ENCODE data around the gene RAET1E. TPM values are rescaled to one million over a fixed set of nuclear protein-coding genes. Genes with fewer than 3 reads are reported as not detected.

RAET1E gene
- total and polyA plus RNA-seq, 10 donors, result 0.04 to 3.4 (median 1.2) TPM

DNA sequence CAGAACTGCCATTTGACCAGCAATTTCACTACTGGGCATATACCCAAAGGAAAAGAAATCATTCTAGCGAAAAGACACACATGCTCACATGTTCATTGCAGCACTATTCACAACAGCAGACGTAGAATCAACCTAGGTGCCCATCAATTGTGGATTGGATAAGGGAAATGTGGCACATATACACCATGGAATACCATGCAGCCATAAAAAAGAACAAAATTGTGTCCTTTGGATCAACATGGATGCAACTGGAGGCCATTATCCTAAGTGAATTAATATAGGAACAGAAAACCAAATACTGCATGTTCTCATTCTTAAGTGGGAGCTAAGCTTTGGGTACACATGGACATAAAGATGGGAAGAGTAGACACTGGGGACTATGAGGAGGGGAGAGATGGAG, 16.1 kb downstream of the RAET1E start:
- DNase-seq, result no peak
- Histone ChIP-seq H3K4me3 (no peak overlapping the region), H3K27me3 (replicated peaks in 1 of 7) (peaks cover 0 to 38% (median 0%) of the 10 kb centered on the region in 7 donors), H3K27ac (no peak overlapping the region), H3K9me3 (no peaks in the 10 kb centered on the region), H3K4me1 (no peaks in the 10 kb centered on the region), H3K36me3 (no peaks in the 10 kb centered on the region)
- intact Hi-C loops (cut with DNase I; ENCODE audit: low total_unique reads), result no loop called here
- no peak for TF ChIP-seq POLR2AphosphoS5 (IDR thresholded peaks at IDR 0.05)
- TF ChIP-seq POLR2A (IDR thresholded peaks at IDR 0.05), result no peak
- TF ChIP-seq, protein P1, sequence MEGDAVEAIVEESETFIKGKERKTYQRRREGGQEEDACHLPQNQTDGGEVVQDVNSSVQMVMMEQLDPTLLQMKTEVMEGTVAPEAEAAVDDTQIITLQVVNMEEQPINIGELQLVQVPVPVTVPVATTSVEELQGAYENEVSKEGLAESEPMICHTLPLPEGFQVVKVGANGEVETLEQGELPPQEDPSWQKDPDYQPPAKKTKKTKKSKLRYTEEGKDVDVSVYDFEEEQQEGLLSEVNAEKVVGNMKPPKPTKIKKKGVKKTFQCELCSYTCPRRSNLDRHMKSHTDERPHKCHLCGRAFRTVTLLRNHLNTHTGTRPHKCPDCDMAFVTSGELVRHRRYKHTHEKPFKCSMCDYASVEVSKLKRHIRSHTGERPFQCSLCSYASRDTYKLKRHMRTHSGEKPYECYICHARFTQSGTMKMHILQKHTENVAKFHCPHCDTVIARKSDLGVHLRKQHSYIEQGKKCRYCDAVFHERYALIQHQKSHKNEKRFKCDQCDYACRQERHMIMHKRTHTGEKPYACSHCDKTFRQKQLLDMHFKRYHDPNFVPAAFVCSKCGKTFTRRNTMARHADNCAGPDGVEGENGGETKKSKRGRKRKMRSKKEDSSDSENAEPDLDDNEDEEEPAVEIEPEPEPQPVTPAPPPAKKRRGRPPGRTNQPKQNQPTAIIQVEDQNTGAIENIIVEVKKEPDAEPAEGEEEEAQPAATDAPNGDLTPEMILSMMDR (IDR thresholded peaks at IDR 0.05 in 8 of 11, conservative IDR thresholded peaks at IDR 0.05 in 3 of 11), result no peak
- WGBS, 5 donors, result 83 to 91% (median 88%) methylated on average over 2 of the region's 2 CpGs

DNA sequence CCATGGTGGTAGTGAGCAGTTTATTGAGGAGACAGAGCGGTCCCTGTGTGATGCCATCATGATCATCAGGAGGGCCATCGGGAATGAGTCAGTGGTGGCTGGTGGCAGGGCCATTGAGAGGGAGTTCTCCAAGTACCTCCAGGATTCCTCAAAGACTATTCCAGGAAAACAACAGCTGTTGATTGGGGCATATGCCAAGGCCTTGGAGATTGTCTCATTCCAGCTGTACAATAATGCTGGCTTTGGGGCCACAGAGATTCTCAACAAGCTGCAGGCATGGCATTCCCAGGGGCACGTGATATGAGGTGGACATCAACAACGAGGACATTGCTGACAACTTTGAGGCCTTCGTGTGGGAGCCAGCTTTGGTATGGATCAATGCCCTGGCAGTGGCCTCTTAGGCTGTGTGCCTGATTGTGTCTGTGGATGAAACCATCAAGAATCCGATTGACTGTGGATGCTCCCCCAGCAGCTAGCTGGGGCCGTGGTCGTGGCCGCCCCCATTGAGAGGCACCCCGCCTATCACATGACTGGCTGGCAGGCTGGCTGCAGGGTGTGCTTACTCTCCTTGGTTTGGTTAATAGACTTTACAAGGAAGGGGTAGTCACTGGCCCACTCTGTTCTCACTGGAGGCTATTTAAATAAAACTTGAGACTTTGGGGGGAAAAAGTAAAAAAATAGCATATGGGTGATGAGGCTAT, 16.7 kb downstream of the RAET1E start:
- Histone ChIP-seq H3K4me1 (no peaks in the 10 kb centered on the region), H3K27me3 (replicated peaks in 1 of 7) (peaks cover 0 to 39% (median 0%) of the 10 kb centered on the region in 7 donors), H3K36me3 (no peaks in the 10 kb centered on the region), H3K27ac (no peak overlapping the region), H3K9me3 (no peaks in the 10 kb centered on the region), H3K4me3 (no peak overlapping the region)
- intact Hi-C loops (cut with DNase I; ENCODE audit: low total_unique reads), result no loop called here
- TF ChIP-seq, protein P1 (IDR thresholded peaks at IDR 0.05 in 8 of 11, conservative IDR thresholded peaks at IDR 0.05 in 3 of 11), result no peak
- TF ChIP-seq POLR2AphosphoS5 (IDR thresholded peaks at IDR 0.05) (no peak), POLR2A (IDR thresholded peaks at IDR 0.05) (no peak)
- WGBS, 5 donors, result 79 to 92% (median 86%) methylated on average over 9 to 10 of the region's 10 CpGs
- DNase-seq, result no peak

DNA sequence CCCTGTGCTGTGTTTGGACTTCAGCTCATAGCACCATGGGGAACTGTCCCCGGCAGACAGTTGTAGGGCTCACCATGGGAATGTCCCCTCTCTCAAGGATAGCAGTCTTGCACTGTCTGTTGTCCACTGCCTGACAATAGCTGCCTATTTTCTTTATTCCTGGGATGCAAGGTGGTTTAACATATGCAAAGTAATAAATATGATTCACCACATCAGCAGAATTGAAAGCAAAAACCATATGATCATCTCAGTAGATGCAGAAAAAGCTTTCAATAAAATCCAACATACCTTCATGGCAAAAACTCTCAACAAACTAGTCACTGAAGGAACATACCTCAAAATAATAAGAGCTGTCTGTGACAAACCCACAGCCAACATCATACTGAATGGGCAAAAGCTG, 20.3 kb downstream of the RAET1E start:
- no peaks in the 10 kb centered on the region for H3K4me1 ChIP-seq
- intact Hi-C loops (cut with DNase I; ENCODE audit: low total_unique reads), result no loop called here
- no peak for DNase-seq

More for the DNA sequence above, 20.3 kb downstream of the RAET1E start:
- no peak overlapping the region for H3K4me3 ChIP-seq
- WGBS, 5 donors, result 86 to 100% (median 90%) methylated on average over 1 of the region's 1 CpG
- peaks cover 0 to under 1% (median 0%) of the 10 kb centered on the region in 8 donors for H3K9me3 ChIP-seq
- H3K27ac ChIP-seq, result no peak overlapping the region
- H3K27me3 ChIP-seq (replicated peaks in 1 of 7), result peaks cover 0 to 40% (median 0%) of the 10 kb centered on the region in 7 donors
- H3K36me3 ChIP-seq, result no peaks in the 10 kb centered on the region
- TF ChIP-seq POLR2AphosphoS5 (IDR thresholded peaks at IDR 0.05) (no peak), POLR2A (IDR thresholded peaks at IDR 0.05) (no peak)
- TF ChIP-seq, protein P1 (IDR thresholded peaks at IDR 0.05 in 8 of 11, conservative IDR thresholded peaks at IDR 0.05 in 3 of 11), result no peak
